ENCODE data around the gene CYTIP. TPM values are rescaled to one million over a fixed set of nuclear protein-coding genes. Genes with fewer than 3 reads are reported as not detected.

CYTIP gene
- total and polyA plus RNA-seq, 2 of the 13 experiments (the other 11 are each of a cell fraction or from before 2014, with no cell fraction given), result not detected

DNA sequence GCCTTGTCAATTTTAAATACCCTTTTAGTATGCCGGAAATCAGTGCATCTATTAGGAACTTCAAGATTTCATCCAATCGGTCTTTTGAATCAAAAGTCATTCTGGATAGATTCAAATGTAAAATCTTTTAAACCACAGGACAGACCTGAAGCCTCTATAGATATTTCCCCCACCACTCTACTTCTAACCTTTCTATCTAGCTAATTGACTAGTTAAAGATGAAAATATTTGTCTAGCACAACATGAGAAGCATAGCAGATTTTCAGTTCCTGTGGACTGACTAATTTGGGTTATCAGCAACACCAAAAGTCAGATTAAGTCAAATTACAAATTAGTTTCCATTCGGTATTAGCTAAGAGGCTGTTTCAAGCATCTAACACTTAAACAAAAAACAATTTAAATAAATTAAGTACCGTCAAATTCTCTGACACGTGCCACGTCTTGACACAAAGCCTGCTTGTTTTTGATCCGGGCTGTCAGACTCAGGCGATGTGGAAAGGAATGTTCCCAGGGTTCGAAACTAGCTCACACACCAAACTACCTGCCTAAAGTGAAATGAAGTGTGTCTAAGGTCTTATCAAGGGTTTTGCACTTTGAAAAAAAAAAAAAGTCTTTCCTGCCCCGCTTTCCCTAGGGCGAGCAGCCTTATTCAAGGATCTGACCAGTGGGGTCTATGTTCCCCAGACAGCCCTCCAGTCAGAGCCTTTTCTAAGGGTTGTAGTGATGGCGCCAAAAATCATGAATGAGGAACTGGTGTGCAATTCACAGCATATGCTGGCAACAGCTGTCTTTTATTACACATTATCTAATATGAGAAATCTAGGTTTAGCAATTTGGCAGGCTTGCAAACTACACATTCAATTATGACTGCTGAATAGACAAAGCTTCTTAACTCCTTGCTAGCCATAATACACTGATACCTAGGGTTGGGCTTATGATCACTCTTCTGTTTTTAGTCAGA is 4.7 kb downstream of the CYTIP start (continued):
- TF ChIP-seq, protein P1, sequence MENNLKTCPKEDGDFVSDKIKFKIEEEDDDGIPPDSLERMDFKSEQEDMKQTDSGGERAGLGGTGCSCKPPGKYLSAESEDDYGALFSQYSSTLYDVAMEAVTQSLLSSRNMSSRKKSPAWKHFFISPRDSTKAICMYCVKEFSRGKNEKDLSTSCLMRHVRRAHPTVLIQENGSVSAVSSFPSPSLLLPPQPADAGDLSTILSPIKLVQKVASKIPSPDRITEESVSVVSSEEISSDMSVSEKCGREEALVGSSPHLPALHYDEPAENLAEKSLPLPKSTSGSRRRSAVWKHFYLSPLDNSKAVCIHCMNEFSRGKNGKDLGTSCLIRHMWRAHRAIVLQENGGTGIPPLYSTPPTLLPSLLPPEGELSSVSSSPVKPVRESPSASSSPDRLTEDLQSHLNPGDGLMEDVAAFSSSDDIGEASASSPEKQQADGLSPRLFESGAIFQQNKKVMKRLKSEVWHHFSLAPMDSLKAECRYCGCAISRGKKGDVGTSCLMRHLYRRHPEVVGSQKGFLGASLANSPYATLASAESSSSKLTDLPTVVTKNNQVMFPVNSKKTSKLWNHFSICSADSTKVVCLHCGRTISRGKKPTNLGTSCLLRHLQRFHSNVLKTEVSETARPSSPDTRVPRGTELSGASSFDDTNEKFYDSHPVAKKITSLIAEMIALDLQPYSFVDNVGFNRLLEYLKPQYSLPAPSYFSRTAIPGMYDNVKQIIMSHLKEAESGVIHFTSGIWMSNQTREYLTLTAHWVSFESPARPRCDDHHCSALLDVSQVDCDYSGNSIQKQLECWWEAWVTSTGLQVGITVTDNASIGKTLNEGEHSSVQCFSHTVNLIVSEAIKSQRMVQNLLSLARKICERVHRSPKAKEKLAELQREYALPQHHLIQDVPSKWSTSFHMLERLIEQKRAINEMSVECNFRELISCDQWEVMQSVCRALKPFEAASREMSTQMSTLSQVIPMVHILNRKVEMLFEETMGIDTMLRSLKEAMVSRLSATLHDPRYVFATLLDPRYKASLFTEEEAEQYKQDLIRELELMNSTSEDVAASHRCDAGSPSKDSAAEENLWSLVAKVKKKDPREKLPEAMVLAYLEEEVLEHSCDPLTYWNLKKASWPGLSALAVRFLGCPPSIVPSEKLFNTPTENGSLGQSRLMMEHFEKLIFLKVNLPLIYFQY (CRISPR knock-in tag; IDR thresholded peaks at IDR 0.05; ENCODE audit: borderline replicate concordance), result no peak
- no peak for TF ChIP-seq SYNCRIP (IDR thresholded peaks at IDR 0.05; ENCODE audit: insufficient read depth, low read depth, low read length)
- TF ChIP-seq RBFOX2 (IDR thresholded peaks at IDR 0.05; ENCODE audit: low read depth, low read length), result no peak
- no peak for TF ChIP-seq JARID2 (CRISPR knock-in tag; IDR thresholded peaks at IDR 0.05; ENCODE audit: insufficient replicate concordance)

GRCh38 chr2:157433394-157433793 is 10.5 kb downstream of the CYTIP start:
- no peak for ATAC-seq
- no peak overlapping the region for H3K9ac ChIP-seq (ENCODE audit: insufficient read depth, low read depth, low read length)
- no peaks in the 10 kb centered on the region for H4K20me1 ChIP-seq (ENCODE audit: insufficient read depth, low read length)
- H2AFZ ChIP-seq (ENCODE audit: low read length), result no peak overlapping the region
- no peaks in the 10 kb centered on the region for H3K36me3 ChIP-seq (replicated peaks in 1 of 2; ENCODE audit: control insufficient read depth in 1 of 2, insufficient read depth in 2 of 2, low read length in 2 of 2)
- H3K9me3 ChIP-seq (ENCODE audit: low read length), result no peaks in the 10 kb centered on the region
- DNase-seq (ENCODE audit: low spot score), result no peak
- ChIA-PET POLR2A (no interaction called here), CTCF (ENCODE audit: low intra/inter-chr PET ratio, low total read pairs) (no interaction called here)
- no peaks in the 10 kb centered on the region for H3K4me1 ChIP-seq (ENCODE audit: insufficient read depth, low read length)
- H3K4me3 ChIP-seq (replicated peaks in 1 of 3; ENCODE audit: insufficient read depth in 1 of 3, low read depth in 2 of 3, low read length in 3 of 3), result no peak overlapping the region
- no peaks in the 10 kb centered on the region for H3K79me2 ChIP-seq (ENCODE audit: insufficient read depth, low read length)
- no peaks in the 10 kb centered on the region for H3K27me3 ChIP-seq (ENCODE audit: control insufficient read depth in 1 of 2, insufficient read depth in 2 of 2, low read length in 2 of 2)
- no peak overlapping the region for H3K4me2 ChIP-seq (ENCODE audit: low read depth, low read length)
- in situ Hi-C loops (cut with HindIII; ENCODE audit: extremely low pct_ligation_motif_present, low pct_unique_long_range_greater_than_20kb), result no loop called here
- intact Hi-C loops (cut with micrococcal nuclease; ENCODE audit: unreplicated experiment), result no loop called here
- no peak overlapping the region for H3K27ac ChIP-seq (ENCODE audit: extremely low read length, insufficient read depth, low read length)
- BruUV-seq (replicated peaks), result no TSS peak
- no peak for FAIRE-seq
- WGBS (ENCODE audit: low lambda C conversion rate), result 0% methylated on average over 1 of the region's 1 CpG
- TF ChIP-seq ZNF143 (CRISPR knock-in tag; IDR thresholded peaks at IDR 0.05) (no peak), SNAPC5 (CRISPR knock-in tag; IDR thresholded peaks at IDR 0.05; ENCODE audit: borderline replicate concordance) (no peak), IKZF1 (IDR thresholded peaks at IDR 0.05) (no peak), PAF1 (CRISPR knock-in tag; IDR thresholded peaks at IDR 0.05) (no peak), SP5 (CRISPR knock-in tag; IDR thresholded peaks at IDR 0.05; ENCODE audit: borderline replicate concordance, low read depth) (no peak), MEIS2 (CRISPR knock-in tag; IDR thresholded peaks at IDR 0.05) (no peak), SIN3A (IDR thresholded peaks at IDR 0.05; ENCODE audit: borderline replicate concordance, low read depth, low read length) (no peak)
- TF ChIP-seq, protein P2, sequence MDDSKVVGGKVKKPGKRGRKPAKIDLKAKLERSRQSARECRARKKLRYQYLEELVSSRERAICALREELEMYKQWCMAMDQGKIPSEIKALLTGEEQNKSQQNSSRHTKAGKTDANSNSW (CRISPR knock-in tag; IDR thresholded peaks at IDR 0.05; ENCODE audit: borderline replicate concordance), result no peak
- TF ChIP-seq, protein P3, sequence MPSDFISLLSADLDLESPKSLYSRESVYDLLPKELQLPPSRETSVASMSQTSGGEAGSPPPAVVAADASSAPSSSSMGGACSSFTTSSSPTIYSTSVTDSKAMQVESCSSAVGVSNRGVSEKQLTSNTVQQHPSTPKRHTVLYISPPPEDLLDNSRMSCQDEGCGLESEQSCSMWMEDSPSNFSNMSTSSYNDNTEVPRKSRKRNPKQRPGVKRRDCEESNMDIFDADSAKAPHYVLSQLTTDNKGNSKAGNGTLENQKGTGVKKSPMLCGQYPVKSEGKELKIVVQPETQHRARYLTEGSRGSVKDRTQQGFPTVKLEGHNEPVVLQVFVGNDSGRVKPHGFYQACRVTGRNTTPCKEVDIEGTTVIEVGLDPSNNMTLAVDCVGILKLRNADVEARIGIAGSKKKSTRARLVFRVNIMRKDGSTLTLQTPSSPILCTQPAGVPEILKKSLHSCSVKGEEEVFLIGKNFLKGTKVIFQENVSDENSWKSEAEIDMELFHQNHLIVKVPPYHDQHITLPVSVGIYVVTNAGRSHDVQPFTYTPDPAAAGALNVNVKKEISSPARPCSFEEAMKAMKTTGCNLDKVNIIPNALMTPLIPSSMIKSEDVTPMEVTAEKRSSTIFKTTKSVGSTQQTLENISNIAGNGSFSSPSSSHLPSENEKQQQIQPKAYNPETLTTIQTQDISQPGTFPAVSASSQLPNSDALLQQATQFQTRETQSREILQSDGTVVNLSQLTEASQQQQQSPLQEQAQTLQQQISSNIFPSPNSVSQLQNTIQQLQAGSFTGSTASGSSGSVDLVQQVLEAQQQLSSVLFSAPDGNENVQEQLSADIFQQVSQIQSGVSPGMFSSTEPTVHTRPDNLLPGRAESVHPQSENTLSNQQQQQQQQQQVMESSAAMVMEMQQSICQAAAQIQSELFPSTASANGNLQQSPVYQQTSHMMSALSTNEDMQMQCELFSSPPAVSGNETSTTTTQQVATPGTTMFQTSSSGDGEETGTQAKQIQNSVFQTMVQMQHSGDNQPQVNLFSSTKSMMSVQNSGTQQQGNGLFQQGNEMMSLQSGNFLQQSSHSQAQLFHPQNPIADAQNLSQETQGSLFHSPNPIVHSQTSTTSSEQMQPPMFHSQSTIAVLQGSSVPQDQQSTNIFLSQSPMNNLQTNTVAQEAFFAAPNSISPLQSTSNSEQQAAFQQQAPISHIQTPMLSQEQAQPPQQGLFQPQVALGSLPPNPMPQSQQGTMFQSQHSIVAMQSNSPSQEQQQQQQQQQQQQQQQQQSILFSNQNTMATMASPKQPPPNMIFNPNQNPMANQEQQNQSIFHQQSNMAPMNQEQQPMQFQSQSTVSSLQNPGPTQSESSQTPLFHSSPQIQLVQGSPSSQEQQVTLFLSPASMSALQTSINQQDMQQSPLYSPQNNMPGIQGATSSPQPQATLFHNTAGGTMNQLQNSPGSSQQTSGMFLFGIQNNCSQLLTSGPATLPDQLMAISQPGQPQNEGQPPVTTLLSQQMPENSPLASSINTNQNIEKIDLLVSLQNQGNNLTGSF (CRISPR knock-in tag; IDR thresholded peaks at IDR 0.05), result no peak
